ENCODE results near the gene ZNF212.

GRCh38 chr7:149225106-149225505 lies 14.3 kb upstream of the ZNF212 start:
- TF ChIP-seq EZH2phosphoT487 (IDR thresholded peaks at IDR 0.05; ENCODE audit: borderline replicate concordance, low read length) (no peak), CTCF (conservative IDR thresholded peaks at IDR 0.05; ENCODE audit: low read depth, low read length) (no peak), EZH2 (IDR thresholded peaks at IDR 0.05; ENCODE audit: low read length, unreplicated experiment) (no peak)

Measured in PC-3 (cell line).